Cardiac septum (tissue), 1 donor: ENCODE results near the gene KIAA1671. TPM values are rescaled to one million over a fixed set of nuclear protein-coding genes. Genes with fewer than 3 reads are reported as not detected.
"Not testable (repeated sequence)": the region's sequence is repeated elsewhere in the genome, so short reads cannot be mapped to it uniquely, and the experiment has no call there.

Experiments used
- DNase-seq: peaks from one replicate; pipeline ENCODE4 v3.0.0-alpha.2; 2020; ENCODE audit warnings: low spot score
- intact Hi-C: fragments of 100-400 bp; cut with DNase I; formaldehyde crosslinking; loops from one replicate; pipeline ENCODE4 v1.14.0; 2022
- total RNA-seq: library from RNA; stranded (reverse); fragmentation: NEBNext Ultra II Directional; extraction: Animal tissue kit (Norgen Biotek cat#: 25700); gene quantifications from one replicate; pipeline ENCODE4 v1.2.1, GENCODE V29; 2021
- donor health status: DM: no; HTN: no; CAD: no.

KIAA1671 gene
- total RNA-seq, 1 donor from 2014 or later: 12.3 TPM

- DNase-seq: no peak
- intact Hi-C loops: no loop called here
Measured at GRCh38 chr22:25167082-25167481, 214.6 kb downstream of the KIAA1671 start.

- DNase-seq: no peak
- intact Hi-C loops: no loop called here
Measured at GRCh38 chr22:25167834-25168601, 215.5 kb downstream of the KIAA1671 start.

GRCh38 chr22:25169278-25170031, 216.9 kb downstream of the KIAA1671 start:
- intact Hi-C loops: loop anchor here (5.0 to 10.0 kb wide), 2 partner anchors 57 to 85 kb away; no protein-coding TSS in a partner anchor
- no peak for DNase-seq

- DNase-seq: no peak
- intact Hi-C loops: loop anchor here (5.0 to 10.0 kb wide), 2 partner anchors 58 to 86 kb away; no protein-coding TSS in a partner anchor
Measured at GRCh38 chr22:25170426-25170980, 218.0 kb downstream of the KIAA1671 start.

GRCh38 chr22:25172153-25172552, 219.6 kb downstream of the KIAA1671 start:
- intact Hi-C loops: loop anchor here (5.0 to 10.0 kb wide), 2 partner anchors 60 to 87 kb away; no protein-coding TSS in a partner anchor
- no peak for DNase-seq

- intact Hi-C loops: loop anchor here (5.0 to 10.0 kb wide), 2 partner anchors 62 to 90 kb away; no protein-coding TSS in a partner anchor
- no peak for DNase-seq
Measured at GRCh38 chr22:25174156-25174887, 221.8 kb downstream of the KIAA1671 start.

GRCh38 chr22:25174888-25175411, 222.4 kb downstream of the KIAA1671 start:
- intact Hi-C loops: loop anchor here (5.0 to 10.0 kb wide), 2 partner anchors 63 to 90 kb away; no protein-coding TSS in a partner anchor
- DNase-seq: no peak

GRCh38 chr22:25176175-25176574, 223.7 kb downstream of the KIAA1671 start:
- intact Hi-C loops: loop anchor here (10.0 kb wide), 1 partner anchor 91 kb away; no protein-coding TSS in a partner anchor
- no peak for DNase-seq

- no peak for DNase-seq
- intact Hi-C loops: loop anchor here (10.0 kb wide), 1 partner anchor 92 kb away; no protein-coding TSS in a partner anchor
Measured at GRCh38 chr22:25176799-25177198, 224.3 kb downstream of the KIAA1671 start.

GRCh38 chr22:25177226-25177625, 224.7 kb downstream of the KIAA1671 start:
- intact Hi-C loops: loop anchor here (10.0 kb wide), 1 partner anchor 92 kb away; no protein-coding TSS in a partner anchor
- no peak for DNase-seq

- intact Hi-C loops: loop anchor here (10.0 kb wide), 1 partner anchor 93 kb away; no protein-coding TSS in a partner anchor
- DNase-seq: no peak
Measured at GRCh38 chr22:25177895-25178294, 225.4 kb downstream of the KIAA1671 start.

- DNase-seq: not testable (repeated sequence)
- intact Hi-C loops: loop anchor here (10.0 kb wide), 1 partner anchor 94 kb away; no protein-coding TSS in a partner anchor
Measured at GRCh38 chr22:25178348-25178747, 225.8 kb downstream of the KIAA1671 start.

- intact Hi-C loops: loop anchor here (10.0 kb wide), 1 partner anchor 94 kb away; no protein-coding TSS in a partner anchor
- DNase-seq: not testable (repeated sequence)
Measured at GRCh38 chr22:25178869-25179631, 226.5 kb downstream of the KIAA1671 start.

- intact Hi-C loops: no loop called here
- DNase-seq: no peak
Measured at GRCh38 chr22:25182131-25183110, 229.9 kb downstream of the KIAA1671 start.

- DNase-seq: no peak
Measured at GRCh38 chr22:25183949-25184619, 231.6 kb downstream of the KIAA1671 start.

GRCh38 chr22:25186140-25186539, 233.6 kb downstream of the KIAA1671 start:
- no peak for DNase-seq
- intact Hi-C loops: no loop called here

More at GRCh38 chr22:25183949-25184619, 231.6 kb downstream of the KIAA1671 start:
- intact Hi-C loops: no loop called here
